Measurements from ENCODE around the gene NTHL1.

Gene NTHL1

DNA sequence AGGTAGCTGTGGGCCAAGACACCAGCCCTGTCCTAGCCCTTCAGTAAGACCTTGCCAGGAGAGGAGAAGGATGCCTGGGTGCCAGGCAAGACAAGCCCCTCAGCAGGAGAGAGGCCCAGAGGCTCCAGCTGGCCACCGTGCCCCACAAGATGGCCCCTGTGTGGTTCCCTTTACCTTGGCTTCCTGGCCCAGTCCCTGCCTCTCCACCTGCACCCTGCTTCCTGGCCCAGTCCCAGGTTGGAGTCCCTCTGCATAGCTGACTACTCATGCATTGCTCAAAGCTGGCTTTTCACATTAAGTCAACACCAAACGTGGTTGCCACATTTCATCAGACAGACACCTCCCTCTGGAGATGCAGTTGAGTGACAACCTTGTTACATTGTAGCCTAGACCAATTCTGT, 53.9 kb downstream of the NTHL1 start:
- DNase-seq (ENCODE audit: low read depth in 2 of 2): no peak

DNA sequence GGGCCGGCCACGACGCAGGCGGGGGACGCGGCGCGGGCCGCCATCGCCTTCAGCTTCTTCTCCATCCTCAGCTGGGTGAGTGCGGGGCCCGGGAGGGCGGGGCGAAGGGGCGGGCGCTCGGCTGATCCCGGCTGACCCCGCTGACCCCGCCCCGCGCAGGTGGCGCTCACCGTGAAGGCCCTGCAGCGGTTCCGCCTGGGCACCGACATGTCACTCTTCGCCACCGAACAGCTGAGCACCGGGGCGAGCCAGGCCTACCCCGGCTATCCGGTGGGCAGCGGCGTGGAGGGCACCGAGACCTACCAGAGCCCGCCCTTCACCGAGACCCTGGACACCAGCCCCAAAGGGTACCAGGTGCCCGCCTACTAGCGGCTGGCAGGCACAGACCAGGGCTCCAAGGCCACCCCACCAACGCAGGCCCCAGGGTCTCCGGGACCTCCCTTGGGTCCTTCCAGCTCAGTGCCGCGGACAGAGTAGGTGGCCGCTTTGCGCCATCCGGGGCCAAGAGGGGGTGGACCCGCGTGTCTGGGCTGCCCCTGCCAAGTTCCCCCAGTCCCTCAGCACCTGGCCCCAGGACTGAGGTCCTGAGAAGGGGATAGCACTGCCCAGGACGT, 54.8 kb downstream of the NTHL1 start:
- no peak for DNase-seq (ENCODE audit: low read depth in 2 of 2)

DNA sequence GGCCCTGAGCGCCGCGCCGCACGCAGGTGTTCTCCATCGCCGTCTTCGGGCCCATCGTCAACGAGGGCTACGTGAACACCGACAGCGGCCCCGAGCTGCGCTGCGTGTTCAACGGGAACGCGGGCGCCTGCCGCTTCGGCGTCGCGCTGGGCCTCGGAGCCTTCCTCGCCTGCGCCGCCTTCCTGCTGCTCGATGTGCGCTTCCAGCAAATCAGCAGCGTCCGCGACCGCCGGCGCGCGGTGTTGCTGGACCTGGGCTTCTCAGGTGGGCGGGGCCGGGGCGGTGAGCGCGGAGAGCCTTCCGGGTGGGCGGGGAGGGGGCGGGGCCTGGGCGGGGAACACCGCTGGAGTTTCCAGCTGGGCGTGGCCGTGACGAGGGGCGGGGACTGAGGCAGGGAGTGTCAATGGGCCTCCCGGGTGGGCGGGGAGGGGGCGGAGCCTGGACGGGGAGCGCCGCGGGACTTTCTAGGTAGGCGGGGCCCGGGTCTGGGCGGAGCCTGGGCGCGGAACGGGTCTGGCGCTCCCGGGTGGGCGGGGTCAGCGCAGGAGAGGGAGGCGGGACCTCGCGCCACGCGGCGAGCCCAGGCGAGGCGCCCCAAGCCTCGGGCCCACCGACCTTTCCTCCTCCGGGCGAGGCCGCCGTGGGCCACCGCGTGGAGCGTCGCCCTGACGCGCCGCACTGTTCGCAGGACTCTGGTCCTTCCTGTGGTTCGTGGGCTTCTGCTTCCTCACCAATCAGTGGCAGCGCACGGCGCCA, 55.5 kb downstream of the NTHL1 start:
- DNase-seq (ENCODE audit: low read depth in 2 of 2): peak; percentile 98

DNA sequence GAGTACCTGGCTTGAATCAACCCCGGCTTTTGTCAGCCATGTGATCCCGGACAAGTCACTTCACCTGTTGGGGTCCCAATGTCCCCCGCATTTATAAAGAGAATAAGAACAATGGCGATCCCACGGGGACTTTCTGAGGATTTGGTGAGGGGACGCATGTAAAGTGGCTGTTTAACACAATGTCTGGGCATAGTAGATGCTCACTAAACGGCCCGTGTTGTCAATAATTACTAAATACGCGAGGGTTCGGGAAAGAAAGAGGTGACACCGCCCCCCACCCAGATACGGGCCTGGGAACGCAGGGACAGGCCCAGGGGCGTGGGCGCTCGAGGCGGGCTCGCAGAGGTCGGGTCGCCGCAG, 56.1 kb downstream of the NTHL1 start:
- DNase-seq (ENCODE audit: low read depth in 2 of 2): no peak

DNA sequence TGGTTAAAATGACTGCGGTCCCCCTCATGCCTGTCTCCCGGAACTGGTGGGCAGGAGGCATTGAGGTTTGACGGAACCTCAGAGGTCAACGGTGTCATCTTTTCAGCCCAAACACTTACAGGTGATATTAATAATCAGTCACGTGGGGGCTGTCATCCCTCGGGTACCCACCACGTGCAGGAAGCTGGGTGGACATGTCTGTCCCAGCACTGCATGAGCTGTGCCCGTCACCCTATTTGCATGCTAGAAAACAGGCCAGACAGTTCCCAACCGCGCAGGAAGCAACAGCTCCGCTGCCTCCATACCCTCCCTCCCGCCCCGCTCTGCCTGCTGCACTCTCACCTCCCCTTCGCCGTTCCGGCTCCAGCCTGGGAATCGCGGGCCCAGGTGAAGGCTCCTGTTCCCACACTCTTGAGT, 56.5 kb downstream of the NTHL1 start:
- DNase-seq (ENCODE audit: low read depth in 2 of 2): no peak

DNA sequence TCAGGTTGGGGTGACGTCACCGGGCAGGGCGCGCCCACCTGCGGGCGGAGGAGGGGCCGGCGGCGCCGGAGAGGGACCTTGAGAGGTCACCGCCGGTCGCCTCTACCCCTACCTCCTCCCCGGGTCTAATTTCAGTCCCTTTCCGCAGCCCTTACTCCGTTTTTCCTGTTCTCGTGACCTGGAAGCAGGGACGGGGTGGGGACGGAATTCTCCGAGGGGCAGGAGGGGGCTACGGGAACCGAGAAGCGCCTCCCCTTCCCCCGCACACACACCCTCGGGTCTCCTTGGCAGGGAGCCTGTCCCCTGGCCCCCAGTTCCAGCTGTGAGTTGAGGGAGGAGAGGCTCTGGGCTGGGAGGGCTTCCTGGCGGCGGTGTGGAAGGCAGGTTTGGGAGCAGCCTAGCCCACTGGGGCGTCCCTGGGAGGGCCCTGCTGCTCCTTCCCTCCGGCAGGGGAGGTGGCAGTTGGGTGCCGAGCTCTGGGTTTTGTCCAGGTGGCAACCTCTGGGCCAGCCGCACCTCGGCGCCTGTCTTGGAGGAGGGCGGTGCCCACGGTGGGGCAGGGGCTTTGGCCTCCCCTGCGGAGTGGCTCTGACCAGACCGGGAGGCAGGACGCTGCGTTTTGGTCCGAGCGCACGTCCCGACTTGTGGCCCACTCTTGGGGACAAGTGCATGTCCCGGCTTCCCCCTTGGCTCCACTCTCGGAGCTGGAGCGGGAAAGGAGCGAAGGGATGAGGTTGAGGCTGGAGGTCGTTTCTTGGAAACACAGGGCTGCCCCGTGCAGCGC, 57.1 kb downstream of the NTHL1 start:
- DNase-seq (ENCODE audit: low read depth in 2 of 2): no peak

DNA sequence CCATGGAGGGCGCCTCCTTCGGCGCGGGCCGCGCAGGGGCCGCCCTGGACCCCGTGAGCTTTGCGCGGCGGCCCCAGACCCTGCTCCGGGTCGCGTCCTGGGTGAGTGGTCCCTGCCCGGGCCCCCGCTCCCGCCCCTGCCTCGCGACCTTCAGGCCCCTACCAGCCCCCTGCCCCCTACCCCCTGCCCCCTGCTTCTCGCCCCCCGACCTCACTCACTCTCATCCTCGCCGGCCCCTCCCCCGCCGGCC, 57.6 kb downstream of the NTHL1 start:
- no peak for DNase-seq (ENCODE audit: low read depth in 2 of 2)
